ENCODE measurements around the gene GHRH.

GHRH gene

GRCh38 chr20:37290158-37290810 lies 28.7 kb upstream of the GHRH start:
- DNase-seq (ENCODE audit: low spot score), result no peak

- DNase-seq (ENCODE audit: low spot score), result no peak
Observed at GRCh38 chr20:37288091-37288490, 26.5 kb upstream of the GHRH start.

- DNase-seq (ENCODE audit: low spot score), result no peak
Observed at GRCh38 chr20:37285664-37286374, 24.2 kb upstream of the GHRH start.

GRCh38 chr20:37284691-37285161 lies 23.1 kb upstream of the GHRH start:
- DNase-seq (ENCODE audit: low spot score), result no peak

GRCh38 chr20:37283530-37284195 lies 22.0 kb upstream of the GHRH start:
- DNase-seq (ENCODE audit: low spot score), result no peak

- DNase-seq (ENCODE audit: low spot score), result no peak
Observed at GRCh38 chr20:37282556-37282955, 20.9 kb upstream of the GHRH start.

GRCh38 chr20:37280403-37280802 lies 18.8 kb upstream of the GHRH start:
- no peak for DNase-seq (ENCODE audit: low spot score)

GRCh38 chr20:37279820-37280219 lies 18.2 kb upstream of the GHRH start:
- no peak for DNase-seq (ENCODE audit: low spot score)

GRCh38 chr20:37278966-37279590 lies 17.5 kb upstream of the GHRH start:
- DNase-seq (ENCODE audit: low spot score), result no peak

- DNase-seq (ENCODE audit: low spot score), result no peak
Observed at GRCh38 chr20:37277253-37277593, 15.6 kb upstream of the GHRH start.

GRCh38 chr20:37276494-37277252 lies 15.1 kb upstream of the GHRH start:
- no peak for DNase-seq (ENCODE audit: low spot score)

GRCh38 chr20:37274851-37275524 lies 13.4 kb upstream of the GHRH start:
- no peak for DNase-seq (ENCODE audit: low spot score)

- no peak for DNase-seq (ENCODE audit: low spot score)
Observed at GRCh38 chr20:37273988-37274387, 12.4 kb upstream of the GHRH start.

- no peak for DNase-seq (ENCODE audit: low spot score)
Observed at GRCh38 chr20:37271421-37271768, 9.8 kb upstream of the GHRH start.

GRCh38 chr20:37270576-37271420 lies 9.2 kb upstream of the GHRH start:
- no peak for DNase-seq (ENCODE audit: low spot score)

- no peak for DNase-seq (ENCODE audit: low spot score)
Observed at GRCh38 chr20:37267667-37268313, 6.2 kb upstream of the GHRH start.

- DNase-seq (ENCODE audit: low spot score), result no peak
Observed at GRCh38 chr20:37266940-37267666, 5.5 kb upstream of the GHRH start.

GRCh38 chr20:37265152-37265551 lies 3.5 kb upstream of the GHRH start:
- DNase-seq (ENCODE audit: low spot score), result peak; percentile 27

GRCh38 chr20:37263686-37264085 lies 2.1 kb upstream of the GHRH start:
- DNase-seq (ENCODE audit: low spot score), result no peak

All from activated CD4-positive, alpha-beta T cell treated with anti-CD3 and anti-CD28 coated beads, Interleukin-2, Interleukin-4, amounts not matched to agents 100 ng/mL and 50 ng/mL, durations not matched to agents 16 hours and 8 hours (primary cell).